Heart left ventricle (tissue), 13 donors: Measurements from ENCODE around the gene BST1.
"Not testable (repeated sequence)": the region's sequence is repeated elsewhere in the genome, so short reads cannot be mapped to it uniquely, and the experiment has no call there.

Source experiments
- POLR2A ChIP-seq, 2 donors: fragments of 450-650 bp; IDR thresholded peaks; one replicate each; pipeline ENCODE4 v1.6.1; 2017; ENCODE audit warnings: antibody characterized with exemption in 2 of 2, mild to moderate bottlenecking in 2 of 2, moderate library complexity in 2 of 2
- TF ChIP-seq, protein P1 (sequence below), 12 donors: fragments of 200-600 bp; sonication (generic) in 4 of 12; IDR thresholded peaks; one replicate each; pipeline versions ENCODE4 v1.5.0 to v1.8.0; 2018 to 2022; ENCODE audit warnings: antibody characterized with exemption in 12 of 12, mild to moderate bottlenecking in 5 of 12
- donor health status: ischemic (EF 13 %, LVEDD 7.1; RV severe dilation, severe dysfunction).
- donor health status: DM: no; HTN: yes; CAD: no.
- donor health status: DM: no; HTN: no; CAD: no.
- donor health status: ischemic (EF 25% LVEDD 6.9; RV normal size, moderate dysfunction).
- donor health status: ischemic (EF 25% LVEDD 5.7; RV mildly dilated, moderate dysfunction).
- donor health status: ischemic (EF 35%, LVEDD 5.7; RV mildly dilated, moderate dysfunction).
- donor health status: nonischemic (EF 11% LVEDD 7.7; RV severe dilation, severe dysfunction).
- donor health status: DM: yes; HTN: yes; CAD: no.
- donor health status: PGD.
- donor health status: ischemic (EF 29% LVEDD 5.4; RV normal size, mild dysfunction).
- donor health status: nonischemic (EF 23%, LVEDD 6.1; RV moderate dilation, normal function).

- TF ChIP-seq, protein P1, sequence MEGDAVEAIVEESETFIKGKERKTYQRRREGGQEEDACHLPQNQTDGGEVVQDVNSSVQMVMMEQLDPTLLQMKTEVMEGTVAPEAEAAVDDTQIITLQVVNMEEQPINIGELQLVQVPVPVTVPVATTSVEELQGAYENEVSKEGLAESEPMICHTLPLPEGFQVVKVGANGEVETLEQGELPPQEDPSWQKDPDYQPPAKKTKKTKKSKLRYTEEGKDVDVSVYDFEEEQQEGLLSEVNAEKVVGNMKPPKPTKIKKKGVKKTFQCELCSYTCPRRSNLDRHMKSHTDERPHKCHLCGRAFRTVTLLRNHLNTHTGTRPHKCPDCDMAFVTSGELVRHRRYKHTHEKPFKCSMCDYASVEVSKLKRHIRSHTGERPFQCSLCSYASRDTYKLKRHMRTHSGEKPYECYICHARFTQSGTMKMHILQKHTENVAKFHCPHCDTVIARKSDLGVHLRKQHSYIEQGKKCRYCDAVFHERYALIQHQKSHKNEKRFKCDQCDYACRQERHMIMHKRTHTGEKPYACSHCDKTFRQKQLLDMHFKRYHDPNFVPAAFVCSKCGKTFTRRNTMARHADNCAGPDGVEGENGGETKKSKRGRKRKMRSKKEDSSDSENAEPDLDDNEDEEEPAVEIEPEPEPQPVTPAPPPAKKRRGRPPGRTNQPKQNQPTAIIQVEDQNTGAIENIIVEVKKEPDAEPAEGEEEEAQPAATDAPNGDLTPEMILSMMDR (IDR thresholded peaks at IDR 0.05): not testable (repeated sequence)
- TF ChIP-seq POLR2A (IDR thresholded peaks at IDR 0.05): not testable (repeated sequence)
These were observed 59.6 kb downstream of the BST1 start for GRCh38 chr4:15762460-15762859.
